Mesenteric fat pad (tissue), 1 donor: ENCODE data around the gene RHD. TPM values are rescaled to one million over a fixed set of nuclear protein-coding genes. Genes with fewer than 3 reads are reported as not detected.
"Not testable (repeated sequence)": the region's sequence is repeated elsewhere in the genome, so short reads cannot be mapped to it uniquely, and the experiment has no call there.

Experiments used
- DNase-seq: peaks from one replicate; pipeline ENCODE4 v3.0.0-alpha.2; 2020; ENCODE audit warnings: low spot score
- total RNA-seq: library from RNA; stranded (reverse); fragmentation: NEBNext Ultra II Directional; extraction: Animal tissue kit (Norgen Biotek cat#: 25700); gene quantifications from one replicate; pipeline ENCODE4 v1.2.1, GENCODE V29; 2021
- donor health status: DM: yes; HTN: yes; CAD: no.

The RHD gene
- total RNA-seq, 1 donor from 2014 or later: not detected

GRCh38 chr1:25302330-25302729, 30.0 kb downstream of the RHD start:
- not testable (repeated sequence) for DNase-seq

- not testable (repeated sequence) for DNase-seq
Measured at GRCh38 chr1:25304936-25305335, 32.6 kb downstream of the RHD start.

- DNase-seq: not testable (repeated sequence)
Measured at GRCh38 chr1:25308168-25308567, 35.9 kb downstream of the RHD start.

DNA sequence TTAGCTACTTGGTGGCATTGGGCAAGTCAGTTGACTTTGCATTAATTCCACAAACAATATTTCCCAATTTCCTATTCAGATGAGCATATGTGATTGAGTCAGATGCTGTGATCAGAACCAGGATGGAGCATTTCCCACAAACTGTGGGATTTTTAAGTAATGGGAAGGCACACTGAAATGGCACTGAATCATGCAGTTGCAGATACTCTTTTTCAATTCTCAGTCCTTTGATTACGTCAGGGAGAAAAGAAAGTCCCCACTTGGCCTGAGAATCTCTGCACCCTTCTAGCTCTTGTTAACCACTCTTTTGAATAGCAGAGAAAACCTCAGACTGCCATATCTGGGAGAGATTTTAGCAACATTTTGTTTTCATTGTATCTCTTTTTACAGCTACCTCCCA, 36.8 kb downstream of the RHD start:
- DNase-seq: not testable (repeated sequence)

DNA sequence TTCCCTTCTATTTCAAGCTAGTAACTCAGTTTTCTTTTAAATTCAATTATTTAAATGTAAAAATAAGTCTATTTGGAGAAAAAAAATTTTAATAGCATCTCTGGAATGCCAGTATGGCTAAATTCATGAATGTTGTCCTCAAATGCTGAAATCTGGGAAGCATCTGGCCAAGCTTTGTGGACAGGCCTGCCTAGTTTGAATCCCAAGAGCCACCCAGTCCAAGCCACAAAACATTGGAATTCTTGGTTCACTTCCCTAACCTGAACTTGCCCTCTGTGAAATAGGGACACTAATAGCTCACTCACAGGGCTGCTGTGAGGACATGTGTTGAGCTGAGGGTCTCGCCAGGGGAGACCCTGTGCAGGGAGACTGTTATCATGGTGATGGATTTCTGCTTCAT, 37.2 kb downstream of the RHD start:
- not testable (repeated sequence) for DNase-seq

GRCh38 chr1:25312806-25313470, 40.6 kb downstream of the RHD start:
- DNase-seq: not testable (repeated sequence)

- not testable (repeated sequence) for DNase-seq
Measured at GRCh38 chr1:25320314-25320938, 48.1 kb downstream of the RHD start.

GRCh38 chr1:25322127-25322526, 49.8 kb downstream of the RHD start:
- not testable (repeated sequence) for DNase-seq

- DNase-seq: not testable (repeated sequence)
Measured at GRCh38 chr1:25324407-25324806, 52.1 kb downstream of the RHD start.

GRCh38 chr1:25327864-25328790, 55.8 kb downstream of the RHD start:
- not testable (repeated sequence) for DNase-seq

GRCh38 chr1:25328791-25329185, 56.5 kb downstream of the RHD start:
- DNase-seq: not testable (repeated sequence)

GRCh38 chr1:25329336-25329735, 57.0 kb downstream of the RHD start:
- not testable (repeated sequence) for DNase-seq

DNA sequence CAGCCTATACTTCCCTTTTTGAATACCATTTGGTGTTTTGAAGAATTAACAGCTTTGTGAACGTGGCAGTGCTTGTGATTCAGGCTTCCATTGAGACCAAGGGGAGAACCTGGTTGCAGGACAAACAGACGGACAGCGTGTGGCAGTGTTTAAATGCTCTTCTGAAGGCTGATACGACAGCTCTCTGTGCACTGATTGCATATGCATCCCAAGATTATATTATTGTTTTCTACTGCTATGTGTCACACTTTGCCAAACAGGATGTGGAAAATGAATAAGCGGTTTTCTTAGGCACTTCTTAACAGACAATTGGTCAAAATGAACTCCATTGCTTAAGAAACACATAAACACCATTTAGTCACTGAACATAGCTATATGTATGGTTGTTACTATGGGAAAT, 57.6 kb downstream of the RHD start:
- DNase-seq: not testable (repeated sequence)

- DNase-seq: not testable (repeated sequence)
Measured at GRCh38 chr1:25336922-25337354, 64.6 kb downstream of the RHD start.

DNA sequence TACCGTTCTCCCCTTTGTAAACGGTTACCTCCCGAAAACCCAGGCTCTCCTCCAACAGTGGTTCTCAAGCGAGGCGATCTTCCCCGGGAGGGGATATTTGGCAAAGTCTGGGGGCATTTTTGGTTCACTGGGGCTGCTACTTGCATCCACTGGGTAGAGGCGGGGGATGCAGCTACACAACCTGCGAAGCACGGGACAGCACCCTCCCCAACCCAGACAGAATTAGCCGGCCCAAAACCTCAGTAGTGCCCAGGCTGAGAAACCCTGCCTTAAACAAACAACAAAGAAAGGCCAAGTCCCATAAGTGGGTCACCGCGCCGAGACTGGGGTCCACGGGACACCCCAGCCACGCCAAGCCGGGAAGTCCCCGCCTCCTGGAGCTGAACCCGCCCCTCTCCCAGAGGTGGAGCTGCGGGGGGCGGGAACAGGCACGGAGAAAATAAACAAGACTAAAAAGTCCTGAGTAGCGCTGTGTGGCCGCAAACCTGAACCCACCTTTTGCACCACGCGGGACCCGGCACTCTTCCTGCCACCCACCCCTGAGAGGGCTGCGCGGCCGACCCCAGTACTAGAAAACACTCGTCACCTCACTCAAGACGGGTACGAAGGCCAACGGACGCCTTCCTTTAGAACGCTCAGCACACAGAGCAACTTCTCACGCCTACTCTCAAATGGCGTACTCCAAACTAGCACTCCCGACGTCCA, 65.3 kb downstream of the RHD start:
- DNase-seq: not testable (repeated sequence)

- DNase-seq: peak; percentile 95
Measured at GRCh38 chr1:25338188-25338981, 66.1 kb downstream of the RHD start, which contains the start of gene TMEM50A. Gene TMEM50A, plus strand, starts transcription at chr1:25338334. Its CDS starts 2,153 bp downstream, at chr1:25340487.

DNA sequence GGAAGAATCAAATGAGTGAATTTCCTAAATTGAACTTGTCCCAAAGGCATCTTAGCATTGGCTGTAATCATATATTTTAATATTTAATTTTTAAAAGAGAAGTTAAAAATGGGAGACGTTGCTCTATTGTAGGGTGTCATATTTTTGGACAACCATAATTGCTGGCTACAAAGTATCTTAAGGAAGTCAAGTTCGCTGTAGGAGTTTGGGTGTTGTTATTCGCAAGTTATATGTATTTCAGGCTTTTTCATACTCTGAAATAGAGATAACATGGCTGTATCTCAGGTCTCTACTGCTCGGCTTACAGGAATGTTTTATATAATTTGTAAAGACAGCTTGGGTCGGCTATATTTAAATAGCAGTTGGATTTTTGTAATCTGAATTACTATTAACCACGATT, 66.7 kb downstream of the RHD start:
- DNase-seq: no peak

DNA sequence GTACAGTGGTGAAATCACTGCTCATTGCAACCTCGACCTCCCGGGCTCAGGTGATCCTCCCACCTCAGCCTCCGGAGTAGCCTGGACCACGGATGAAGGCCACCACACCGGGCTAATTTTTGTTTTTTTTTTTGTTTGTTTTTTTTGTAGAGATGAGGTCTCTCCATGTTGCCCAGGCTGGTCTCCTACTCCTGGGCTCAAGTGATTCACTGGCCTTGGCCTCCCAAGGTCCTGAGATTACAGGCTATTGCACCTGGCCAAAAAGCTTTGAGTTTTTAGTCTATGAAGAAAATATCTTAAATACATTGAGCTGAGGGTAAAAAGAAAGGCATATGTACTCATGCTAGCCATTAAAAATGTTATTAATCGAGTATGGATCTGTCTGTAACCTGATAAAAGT, 69.4 kb downstream of the RHD start:
- no peak for DNase-seq

DNA sequence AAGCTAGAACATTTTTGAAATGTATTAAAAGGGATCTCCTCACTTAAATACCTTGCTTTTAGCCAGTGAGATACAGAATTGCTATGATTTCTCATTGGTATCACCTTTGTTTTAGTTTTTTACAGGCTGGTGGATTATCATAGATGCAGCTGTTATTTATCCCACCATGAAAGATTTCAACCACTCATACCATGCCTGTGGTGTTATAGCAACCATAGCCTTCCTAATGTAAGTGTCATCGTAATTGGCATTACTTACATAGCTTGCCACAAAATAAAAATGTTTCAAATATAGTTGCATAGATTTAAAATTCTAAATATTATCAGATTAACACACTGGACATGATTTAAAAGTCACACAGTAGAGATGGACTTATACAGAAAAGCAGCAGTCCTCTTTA, 70.5 kb downstream of the RHD start:
- no peak for DNase-seq

- DNase-seq: no peak
Measured at GRCh38 chr1:25343872-25344271, 71.6 kb downstream of the RHD start.
